HepG2 (cell line): Measurements from ENCODE around the gene GPC6. TPM values are rescaled to one million over a fixed set of nuclear protein-coding genes. Genes with fewer than 3 reads are reported as not detected.

ENCODE experiments used
- ATAC-seq: fragments of 200-7000 bp; cut with Tn5 transposase; 3 replicates; pipeline ENCODE4 v1.9.1; 2020; ENCODE audit warnings: mild to moderate bottlenecking, moderate library complexity
- BruUV-seq: library from RNA; stranded (reverse); fragments of 400-500 nt; replicated peaks from 2 replicates; lab custom pipeline; 2021; lab: Mats Ljungman, UMichigan
- CTCF ChIA-PET: fragments of 300-600 bp; formaldehyde crosslinking; extraction: SDS; loops from one replicate; lab custom pipeline; 2021; ENCODE audit warnings: low total read pairs, inconsistent platforms, low intra/inter-chr PET ratio; lab: Yijun Ruan, JAX
- POLR2A ChIA-PET: fragments of 350-600 bp; sonication (Branson Sonifier 250); formaldehyde crosslinking; loops from one replicate; lab custom pipeline; 2020; ENCODE audit warnings: antibody characterized with exemption, inconsistent platforms; lab: Yijun Ruan, JAX
- DNase-seq: peaks from one replicate; pipeline ENCODE4 v3.0.0-alpha.2; 2015; ENCODE audit warnings: low spot score
- FAIRE-seq: peaks from 3 replicates; lab custom pipeline; 2011; peaks lifted over from hg19 to GRCh38; lab: Jason Lieb, UNC
- H2AFZ ChIP-seq: one replicate; pipeline ENCODE4 v1.6.1; 2011; ENCODE audit warnings: low read length, inconsistent platforms
- H3K27ac ChIP-seq: fragments of 300-600 bp; 3 replicates; pipeline ENCODE4 v1.8.0; 2011; ENCODE audit warnings: mixed run types, mild to moderate bottlenecking, mixed read lengths, low read length, inconsistent platforms; ENCODE audit not compliant: insufficient read depth; ENCODE audit errors: extremely low read length
- H3K27me3 ChIP-seq, 2 experiments: fragments of 200-600 bp in 1 of 2; 2 replicates in 1 of 2; 3 replicates in 1 of 2; pipeline versions ENCODE4 v1.6.0 to v1.8.0; 2011; ENCODE audit warnings: low read length in 2 of 2, mild to moderate bottlenecking in 2 of 2, moderate library complexity in 2 of 2, inconsistent platforms in 1 of 2; ENCODE audit not compliant: insufficient read depth in 2 of 2, control insufficient read depth in 1 of 2
- H3K36me3 ChIP-seq, 2 experiments: fragments of 200-600 bp in 1 of 2; replicated peaks in 1 of 2; 2 replicates in 1 of 2; 3 replicates in 1 of 2; pipeline versions ENCODE4 v1.5.1 to v1.8.0; 2011; ENCODE audit warnings: low read length in 2 of 2, inconsistent platforms in 1 of 2; ENCODE audit not compliant: insufficient read depth in 2 of 2, control insufficient read depth in 1 of 2
- H3K4me1 ChIP-seq: 2 replicates; pipeline ENCODE4 v1.5.1; 2012; ENCODE audit warnings: low read length, inconsistent platforms; ENCODE audit not compliant: insufficient read depth
- H3K4me2 ChIP-seq: 2 replicates; pipeline ENCODE4 v1.6.0; 2011; ENCODE audit warnings: low read depth, low read length, inconsistent platforms
- H3K4me3 ChIP-seq, 3 experiments: fragments of 200-600 bp in 1 of 3; sonication (generic), shearing (Covaris generic) in 1 of 3; replicated peaks in 1 of 3; 2 replicates each; pipeline ENCODE4 v1.5.1; 2011 to 2016; ENCODE audit warnings: low read length in 3 of 3, inconsistent platforms in 2 of 3, low read depth in 2 of 3, mild to moderate bottlenecking in 2 of 3, control low read depth in 1 of 3, mixed read lengths in 1 of 3; ENCODE audit not compliant: insufficient read depth in 1 of 3
- H3K79me2 ChIP-seq: one replicate; pipeline ENCODE4 v1.6.1; 2011; ENCODE audit warnings: low read length, inconsistent platforms; ENCODE audit not compliant: insufficient read depth
- H3K9ac ChIP-seq: 2 replicates; pipeline ENCODE4 v1.6.0; 2011; ENCODE audit warnings: mild to moderate bottlenecking, low read depth, low read length, inconsistent platforms; ENCODE audit not compliant: insufficient read depth
- H3K9me3 ChIP-seq: 2 replicates; pipeline ENCODE4 v1.5.1; 2012; ENCODE audit warnings: mild to moderate bottlenecking, low read length
- H4K20me1 ChIP-seq: 2 replicates; pipeline ENCODE4 v1.6.0; 2011; ENCODE audit warnings: inconsistent platforms, mild to moderate bottlenecking, low read length, moderate library complexity; ENCODE audit not compliant: insufficient read depth
- ATF1 ChIP-seq: IDR thresholded peaks from 2 replicates; pipeline ENCODE4 v1.6.1; 2016; ENCODE audit warnings: mild to moderate bottlenecking, control low read depth
- BORCS8-MEF2B ChIP-seq: sonication (generic); formaldehyde crosslinking; IDR thresholded peaks from 2 replicates; pipeline ENCODE4 v1.8.0; 2022; ENCODE audit warnings: mild to moderate bottlenecking, missing genetic modification reagents
- FOXP4 ChIP-seq: sonication (generic); formaldehyde crosslinking; IDR thresholded peaks from 2 replicates; pipeline ENCODE4 v1.4.0; 2020; ENCODE audit warnings: missing genetic modification reagents
- HMG20B ChIP-seq: conservative IDR thresholded peaks from 2 replicates; pipeline ENCODE4 v1.6.1; 2016; ENCODE audit warnings: missing genetic modification reagents, missing compliant biosample characterization
- MIXL1 ChIP-seq: IDR thresholded peaks from 2 replicates; pipeline ENCODE4 v1.6.1; 2016
- NR2C2 ChIP-seq: sonication (generic); formaldehyde crosslinking; IDR thresholded peaks from 2 replicates; pipeline ENCODE4 v1.4.0; 2020; ENCODE audit warnings: missing genetic modification reagents, mild to moderate bottlenecking, moderate library complexity, borderline replicate concordance
- POLR2AphosphoS2 ChIP-seq: IDR thresholded peaks from 2 replicates; pipeline ENCODE4 v1.6.1; 2011; ENCODE audit warnings: low read depth, low read length, improper control_type of control experiment
- RARG ChIP-seq: sonication (generic); formaldehyde crosslinking; IDR thresholded peaks from 2 replicates; pipeline ENCODE4 v1.4.0; 2020; ENCODE audit warnings: low read depth, mild to moderate bottlenecking, missing genetic modification reagents
- RXRA ChIP-seq: sonication (generic); formaldehyde crosslinking; IDR thresholded peaks from 2 replicates; pipeline ENCODE4 v1.5.1; 2020; ENCODE audit warnings: missing genetic modification reagents
- TP53 ChIP-seq: sonication (generic); formaldehyde crosslinking; conservative IDR thresholded peaks from 2 replicates; pipeline ENCODE4 v1.4.0; 2020; ENCODE audit warnings: missing genetic modification reagents
- ZFP41 ChIP-seq: sonication (generic); formaldehyde crosslinking; IDR thresholded peaks from 2 replicates; pipeline ENCODE4 v1.4.0; 2020; ENCODE audit warnings: mild to moderate bottlenecking, missing genetic modification reagents, borderline replicate concordance
- ZMAT3 ChIP-seq: sonication (generic); formaldehyde crosslinking; conservative IDR thresholded peaks from 2 replicates; pipeline ENCODE4 v1.7.0; 2021; ENCODE audit warnings: missing genetic modification reagents
- ZNF337 ChIP-seq: sonication (generic); formaldehyde crosslinking; IDR thresholded peaks from 2 replicates; pipeline ENCODE4 v1.5.1; 2020; ENCODE audit warnings: missing genetic modification reagents, low read depth, mild to moderate bottlenecking, borderline replicate concordance
- ZNF598 ChIP-seq: sonication (generic); formaldehyde crosslinking; IDR thresholded peaks from 2 replicates; pipeline ENCODE4 v1.5.1; 2020; ENCODE audit warnings: mild to moderate bottlenecking, missing genetic modification reagents, borderline replicate concordance
- ZNF703 ChIP-seq: sonication (generic); formaldehyde crosslinking; IDR thresholded peaks from 2 replicates; pipeline ENCODE4 v1.5.1; 2020; ENCODE audit warnings: missing genetic modification reagents, mild to moderate bottlenecking, moderate library complexity, borderline replicate concordance
- ZNF775 ChIP-seq: sonication (generic); formaldehyde crosslinking; IDR thresholded peaks from 2 replicates; pipeline ENCODE4 v1.4.0; 2020; ENCODE audit warnings: missing genetic modification reagents, mild to moderate bottlenecking, moderate library complexity, borderline replicate concordance
- ZNF841 ChIP-seq: sonication (generic); formaldehyde crosslinking; IDR thresholded peaks from 2 replicates; pipeline ENCODE4 v1.8.1; 2023; ENCODE audit warnings: missing genetic modification reagents, borderline replicate concordance
- ZNF879 ChIP-seq: sonication (generic); formaldehyde crosslinking; IDR thresholded peaks from 2 replicates; pipeline ENCODE4 v1.8.1; 2023; ENCODE audit warnings: missing genetic modification reagents
- ZNF891 ChIP-seq: sonication (generic); formaldehyde crosslinking; IDR thresholded peaks from 2 replicates; pipeline ENCODE4 v1.5.0; 2020; ENCODE audit warnings: mild to moderate bottlenecking, missing genetic modification reagents
- WGBS: methylation state at CpG from one replicate; pipeline ENCODE4 v1.1.6; 2017; ENCODE audit warnings: low lambda C conversion rate; 5-methylcytosine and 5-hydroxymethylcytosine counted together
- in situ Hi-C: cut with HindIII; loops from 2 replicates; pipeline ENCODE4 v1.10.0; 2017; ENCODE audit warnings: low pct_unique_long_range_greater_than_20kb; ENCODE audit not compliant: extremely low pct_ligation_motif_present
- intact Hi-C: fragments of 100-400 bp; cut with micrococcal nuclease; formaldehyde crosslinking; loops from one replicate; pipeline ENCODE4 v1.10.0; 2022; ENCODE audit not compliant: unreplicated experiment
- polyA plus RNA-seq, 8 experiments: library from polyadenylated mRNA; depleted of rRNA in 3 of 8; stranded (reverse) in 7 of 8; unstranded in 1 of 8; fragments of >200 nt; fragmentation: Illumina TruSeq in 4 of 8; extraction: Trizol in 4 of 8; gene quantifications; 2 replicates each; pipeline versions ENCODE4 v1.2.1 to v1.2.3, GENCODE V29; 2011 to 2016; ENCODE audit warnings: low read depth in 4 of 8, missing spikeins in 1 of 8, mixed read lengths in 1 of 8; ENCODE audit not compliant: insufficient read depth in 1 of 8
- total RNA-seq, 5 experiments: library from RNA; depleted of rRNA; stranded (reverse); fragments of >200 nt; fragmentation: Illumina TruSeq; extraction: Trizol; gene quantifications; 2 replicates each; pipeline ENCODE4 v1.2.3, GENCODE V29; 2016; ENCODE audit warnings: low read depth in 1 of 5

The GPC6 gene
- total and polyA plus RNA-seq, 2 of the 13 experiments (the other 11 are each of a cell fraction or from before 2014, with no cell fraction given), result 24.5 to 33.9 TPM

- no peaks in the 10 kb centered on the region for H3K27me3 ChIP-seq
- CTCF ChIA-PET, result no interaction called here
- no peak overlapping the region for H3K9ac ChIP-seq
- no peaks in the 10 kb centered on the region for H4K20me1 ChIP-seq
- no peak overlapping the region for H3K4me2 ChIP-seq
- TF ChIP-seq RXRA (CRISPR knock-in tag), result no peak
- no peak for TF ChIP-seq FOXP4 (CRISPR knock-in tag)
- no peak for TF ChIP-seq ZNF598
- no peak for TF ChIP-seq ZNF775 (CRISPR knock-in tag)
- TF ChIP-seq NR2C2 (CRISPR knock-in tag), result no peak
- TF ChIP-seq ZNF841, result no peak
- TF ChIP-seq MIXL1, result no peak
- no peak for TF ChIP-seq ZFP41 (CRISPR knock-in tag)
- TF ChIP-seq ZNF703, result no peak
- no peak for TF ChIP-seq BORCS8-MEF2B
- no peak for TF ChIP-seq ZNF337 (CRISPR knock-in tag)
- TF ChIP-seq HMG20B, result no peak
- TF ChIP-seq ATF1 (CRISPR knock-in tag), result no peak
- TF ChIP-seq TP53, result no peak
- TF ChIP-seq ZNF891 (CRISPR knock-in tag), result no peak
- TF ChIP-seq ZNF879 (CRISPR knock-in tag), result no peak
- no peak for TF ChIP-seq POLR2AphosphoS2
- no peak for TF ChIP-seq ZMAT3 (CRISPR knock-in tag)
- TF ChIP-seq RARG, result no peak
- TF ChIP-seq, all 625 proteins: peak for 0
- Histone ChIP-seq H3K4me3 (no peak overlapping the region), H3K79me2 (no peaks in the 10 kb centered on the region), H2AFZ (no peak overlapping the region), H3K9me3 (no peaks in the 10 kb centered on the region), H3K4me1 (peaks cover 15% of the 10 kb centered on the region), H3K27ac (no peak overlapping the region), H3K36me3 (no peaks in the 10 kb centered on the region)
- DNase-seq (no peak), ATAC-seq (no peak), FAIRE-seq (no peak)
- in situ Hi-C loops, result no loop called here
- intact Hi-C loops, result no loop called here
- POLR2A ChIA-PET, result no interaction called here
- 82% methylated on average over 4 of the region's 4 CpGs for WGBS
- BruUV-seq, result no TSS peak
These were observed 946.8 kb downstream of the GPC6 start for GRCh38 chr13:94173312-94173854.
